WERI-Rb-1 (cell line): ENCODE data around the gene BACE2.

Experiments
- DNase-seq: peaks from one replicate; pipeline ENCODE4 v3.0.0-alpha.2; 2020
- H3K27ac ChIP-seq: fragments of 250-450 bp; sonication (Bioruptor Pico); 2 replicates; pipeline ENCODE4 v1.5.1; 2020; ENCODE audit warnings: mild to moderate bottlenecking, moderate library complexity
- H3K27me3 ChIP-seq: fragments of 250-450 bp; sonication (Bioruptor Pico); 2 replicates; pipeline ENCODE4 v1.5.1; 2021; ENCODE audit warnings: mild to moderate bottlenecking, low read depth, moderate library complexity; ENCODE audit not compliant: insufficient read depth, severe bottlenecking
- H3K36me3 ChIP-seq: fragments of 250-450 bp; sonication (Bioruptor Pico); 2 replicates; pipeline ENCODE4 v1.5.1; 2020; ENCODE audit warnings: mild to moderate bottlenecking, moderate library complexity
- H3K4me3 ChIP-seq: 2 replicates; pipeline ENCODE4 v1.5.1; 2011; ENCODE audit warnings: low read depth, mild to moderate bottlenecking, control low read depth, low read length
- H3K9me3 ChIP-seq: fragments of 250-450 bp; sonication (Bioruptor Pico); 2 replicates; pipeline ENCODE4 v1.5.1; 2021; ENCODE audit warnings: mild to moderate bottlenecking, moderate library complexity; ENCODE audit not compliant: severe bottlenecking
- CTCF ChIP-seq: IDR thresholded peaks from 2 replicates; pipeline ENCODE4 v1.5.1; 2011; ENCODE audit warnings: low read depth, mild to moderate bottlenecking, control low read depth, inconsistent platforms, low read length

The BACE2 gene

GRCh38 chr21:41228006-41228370 lies 60.0 kb downstream of the BACE2 start:
- H3K27me3 ChIP-seq = no peaks in the 10 kb centered on the region
- no peak overlapping the region for H3K27ac ChIP-seq
- no peak for DNase-seq
- TF ChIP-seq CTCF = no peak
- H3K4me3 ChIP-seq = no peak overlapping the region
- no peaks in the 10 kb centered on the region for H3K36me3 ChIP-seq
- H3K9me3 ChIP-seq = no peaks in the 10 kb centered on the region

- no peak for TF ChIP-seq CTCF
- DNase-seq = no peak
- Histone ChIP-seq H3K36me3 (no peaks in the 10 kb centered on the region), H3K27ac (no peak overlapping the region), H3K27me3 (no peaks in the 10 kb centered on the region), H3K4me3 (no peak overlapping the region), H3K9me3 (no peaks in the 10 kb centered on the region)
Observed at GRCh38 chr21:41228492-41228891, 60.5 kb downstream of the BACE2 start.

GRCh38 chr21:41228958-41229357 lies 61.0 kb downstream of the BACE2 start:
- H3K27ac ChIP-seq = no peak overlapping the region
- no peaks in the 10 kb centered on the region for H3K36me3 ChIP-seq
- TF ChIP-seq CTCF = no peak
- H3K9me3 ChIP-seq = no peaks in the 10 kb centered on the region
- H3K27me3 ChIP-seq = no peaks in the 10 kb centered on the region
- no peak overlapping the region for H3K4me3 ChIP-seq
- no peak for DNase-seq

GRCh38 chr21:41229509-41230248 lies 61.7 kb downstream of the BACE2 start:
- H3K36me3 ChIP-seq = no peaks in the 10 kb centered on the region

GRCh38 chr21:41230497-41230896 lies 62.5 kb downstream of the BACE2 start:
- DNase-seq = no peak
- Histone ChIP-seq H3K27ac (no peak overlapping the region), H3K36me3 (no peaks in the 10 kb centered on the region), H3K4me3 (no peak overlapping the region), H3K27me3 (no peaks in the 10 kb centered on the region), H3K9me3 (no peaks in the 10 kb centered on the region)
- TF ChIP-seq CTCF = no peak

More at GRCh38 chr21:41229509-41230248, 61.7 kb downstream of the BACE2 start:
- Histone ChIP-seq H3K27ac (no peak overlapping the region), H3K9me3 (no peaks in the 10 kb centered on the region), H3K27me3 (no peaks in the 10 kb centered on the region), H3K4me3 (no peak overlapping the region)
- TF ChIP-seq CTCF = no peak
- no peak for DNase-seq

- no peak for DNase-seq
- no peaks in the 10 kb centered on the region for H3K36me3 ChIP-seq
- no peak overlapping the region for H3K4me3 ChIP-seq
- no peaks in the 10 kb centered on the region for H3K27me3 ChIP-seq
- no peak for TF ChIP-seq CTCF
- H3K27ac ChIP-seq = no peak overlapping the region
- H3K9me3 ChIP-seq = no peaks in the 10 kb centered on the region
Observed at GRCh38 chr21:41231060-41231459, 63.1 kb downstream of the BACE2 start.
